GM12878 (cell line): ENCODE measurements around the gene IQCC.

Source experiments
- CHD2 ChIP-seq: IDR thresholded peaks from 2 replicates; pipeline ENCODE4 v1.6.1; 2011; ENCODE audit warnings: low read depth, low read length, improper control_type of control experiment, borderline replicate concordance
- RAD21 ChIP-seq: IDR thresholded peaks from 2 replicates; pipeline ENCODE4 v1.6.1; 2011; ENCODE audit warnings: mild to moderate bottlenecking, low read depth, low read length, moderate library complexity; ENCODE audit not compliant: insufficient read depth
- TF ChIP-seq, protein P1 (sequence below): fragments of 450-650 bp; IDR thresholded peaks from 2 replicates; pipeline ENCODE4 v1.6.1; 2018; ENCODE audit warnings: borderline replicate concordance, mild to moderate bottlenecking; ENCODE audit not compliant: partially characterized antibody

- TF ChIP-seq CHD2 (peak; percentile 70; the same call in 1 of the 2 replicates), RAD21 (no peak)
- TF ChIP-seq, protein P1, sequence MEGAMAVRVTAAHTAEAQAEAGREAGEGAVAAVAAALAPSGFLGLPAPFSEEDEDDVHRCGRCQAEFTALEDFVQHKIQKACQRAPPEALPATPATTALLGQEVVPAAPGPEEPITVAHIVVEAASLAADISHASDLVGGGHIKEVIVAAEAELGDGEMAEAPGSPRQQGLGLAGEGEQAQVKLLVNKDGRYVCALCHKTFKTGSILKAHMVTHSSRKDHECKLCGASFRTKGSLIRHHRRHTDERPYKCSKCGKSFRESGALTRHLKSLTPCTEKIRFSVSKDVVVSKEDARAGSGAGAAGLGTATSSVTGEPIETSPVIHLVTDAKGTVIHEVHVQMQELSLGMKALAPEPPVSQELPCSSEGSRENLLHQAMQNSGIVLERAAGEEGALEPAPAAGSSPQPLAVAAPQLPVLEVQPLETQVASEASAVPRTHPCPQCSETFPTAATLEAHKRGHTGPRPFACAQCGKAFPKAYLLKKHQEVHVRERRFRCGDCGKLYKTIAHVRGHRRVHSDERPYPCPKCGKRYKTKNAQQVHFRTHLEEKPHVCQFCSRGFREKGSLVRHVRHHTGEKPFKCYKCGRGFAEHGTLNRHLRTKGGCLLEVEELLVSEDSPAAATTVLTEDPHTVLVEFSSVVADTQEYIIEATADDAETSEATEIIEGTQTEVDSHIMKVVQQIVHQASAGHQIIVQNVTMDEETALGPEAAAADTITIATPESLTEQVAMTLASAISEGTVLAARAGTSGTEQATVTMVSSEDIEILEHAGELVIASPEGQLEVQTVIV, result no peak
These were observed 25.9 kb upstream of the IQCC start, which contains the start of gene TXLNA for GRCh38 chr1:32179443-32180185.
